ENCODE data around the gene SLC66A1.

- TF ChIP-seq EP300 (IDR thresholded peaks at IDR 0.05) (no peak), POLR2A (IDR thresholded peaks at IDR 0.05; ENCODE audit: low read depth) (no peak)
- TF ChIP-seq, protein P1, sequence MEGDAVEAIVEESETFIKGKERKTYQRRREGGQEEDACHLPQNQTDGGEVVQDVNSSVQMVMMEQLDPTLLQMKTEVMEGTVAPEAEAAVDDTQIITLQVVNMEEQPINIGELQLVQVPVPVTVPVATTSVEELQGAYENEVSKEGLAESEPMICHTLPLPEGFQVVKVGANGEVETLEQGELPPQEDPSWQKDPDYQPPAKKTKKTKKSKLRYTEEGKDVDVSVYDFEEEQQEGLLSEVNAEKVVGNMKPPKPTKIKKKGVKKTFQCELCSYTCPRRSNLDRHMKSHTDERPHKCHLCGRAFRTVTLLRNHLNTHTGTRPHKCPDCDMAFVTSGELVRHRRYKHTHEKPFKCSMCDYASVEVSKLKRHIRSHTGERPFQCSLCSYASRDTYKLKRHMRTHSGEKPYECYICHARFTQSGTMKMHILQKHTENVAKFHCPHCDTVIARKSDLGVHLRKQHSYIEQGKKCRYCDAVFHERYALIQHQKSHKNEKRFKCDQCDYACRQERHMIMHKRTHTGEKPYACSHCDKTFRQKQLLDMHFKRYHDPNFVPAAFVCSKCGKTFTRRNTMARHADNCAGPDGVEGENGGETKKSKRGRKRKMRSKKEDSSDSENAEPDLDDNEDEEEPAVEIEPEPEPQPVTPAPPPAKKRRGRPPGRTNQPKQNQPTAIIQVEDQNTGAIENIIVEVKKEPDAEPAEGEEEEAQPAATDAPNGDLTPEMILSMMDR (IDR thresholded peaks at IDR 0.05) = no peak
Observed at GRCh38 chr1:19342062-19342750, 30.1 kb downstream of the SLC66A1 start.
